Thoracic aorta (tissue), 2 donors: ENCODE results near the gene CCNT2. TPM values are rescaled to one million over a fixed set of nuclear protein-coding genes. Genes with fewer than 3 reads are reported as not detected.

ENCODE experiments used
- ATAC-seq: fragments of 150-250 bp; one replicate; pipeline ENCODE4 v1.8.0; 2017; ENCODE audit warnings: low read depth; ENCODE audit not compliant: insufficient number of reproducible peaks, low FRiP score
- DNase-seq: peaks from one replicate; pipeline ENCODE4 v3.0.0-alpha.2; 2020; ENCODE audit warnings: low spot score
- H3K27ac ChIP-seq, 2 donors: fragments of 200-600 bp; sonication (generic); 1 replicate in 1 of 2; 2 replicates in 1 of 2; pipeline ENCODE4 v1.5.1; 2016; ENCODE audit warnings: mild to moderate bottlenecking in 2 of 2, moderate library complexity in 2 of 2
- H3K27me3 ChIP-seq: fragments of 200-600 bp; sonication (generic); replicated peaks from 2 replicates; pipeline ENCODE4 v1.6.0; 2016; ENCODE audit warnings: mild to moderate bottlenecking; ENCODE audit not compliant: insufficient read depth
- H3K36me3 ChIP-seq: fragments of 200-600 bp; sonication (generic); one replicate; pipeline ENCODE4 v1.5.1; 2016
- H3K4me1 ChIP-seq, 2 donors: fragments of 200-600 bp; sonication (generic); 1 replicate in 1 of 2; 2 replicates in 1 of 2; pipeline versions ENCODE4 v1.5.1 to v1.6.0; 2016; ENCODE audit warnings: low read depth in 2 of 2, mild to moderate bottlenecking in 1 of 2; ENCODE audit not compliant: control insufficient read depth in 1 of 2
- H3K4me3 ChIP-seq: fragments of 200-600 bp; sonication (generic); 2 replicates; pipeline ENCODE4 v1.5.1; 2016; ENCODE audit warnings: mild to moderate bottlenecking
- H3K9me3 ChIP-seq: fragments of 200-600 bp; sonication (generic); 2 replicates; pipeline ENCODE4 v1.5.1; 2016
- CTCF ChIP-seq: fragments of 200-600 bp; sonication (generic); IDR thresholded peaks from one replicate; pipeline ENCODE4 v1.5.1; 2019; ENCODE audit warnings: antibody characterized with exemption
- total RNA-seq, 2 donors: library from RNA; depleted of rRNA; stranded (reverse); fragments of >200 nt; gene quantifications; one replicate each; pipeline versions ENCODE4 v1.1.0 to v1.2.3, GENCODE V29; 2016

CCNT2 gene
- total RNA-seq: 10 to 100 TPM; 49.6 to 52.4 TPM

GRCh38 chr2:134918526-134919340, at the start of gene CCNT2:
Gene CCNT2, plus strand, starts transcription at chr2:134918822. Its CDS starts 33 bp downstream, at chr2:134918855.
- no peak for TF ChIP-seq CTCF
- Histone ChIP-seq H3K27me3 (no peaks in the 10 kb centered on the region), H3K9me3 (no peaks in the 10 kb centered on the region), H3K27ac (peak within 1 kb of the TSS; percentile 92 to 96), H3K36me3 (no peaks in the 10 kb centered on the region), H3K4me1 (peaks cover 39 to 48% of the 10 kb centered on the region in 2 donors), H3K4me3 (peak within 1 kb of the TSS; percentile 80)
- DNase-seq (peak; percentile 96), ATAC-seq (peak; percentile 97)

- DNase-seq (no peak), ATAC-seq (no peak)
- H3K36me3 ChIP-seq: no peaks in the 10 kb centered on the region
These were observed 48.5 kb upstream of the CCNT2 start for GRCh38 chr2:134869946-134870736.

GRCh38 chr2:134873152-134873551, 45.5 kb upstream of the CCNT2 start:
- DNase-seq: no peak

More at GRCh38 chr2:134869946-134870736, 48.5 kb upstream of the CCNT2 start:
- TF ChIP-seq CTCF: no peak
- no peaks in the 10 kb centered on the region for H3K4me1 ChIP-seq
- no peak overlapping the region for H3K4me3 ChIP-seq
- H3K27me3 ChIP-seq: no peaks in the 10 kb centered on the region
- no peak overlapping the region for H3K27ac ChIP-seq
- H3K9me3 ChIP-seq: no peaks in the 10 kb centered on the region

GRCh38 chr2:134875309-134875708, 43.3 kb upstream of the CCNT2 start:
- ATAC-seq (no peak), DNase-seq (no peak)
- no peaks in the 10 kb centered on the region for H3K27me3 ChIP-seq
- TF ChIP-seq CTCF: no peak
- H3K9me3 ChIP-seq: no peaks in the 10 kb centered on the region
- no peak overlapping the region for H3K4me3 ChIP-seq
- H3K36me3 ChIP-seq: no peaks in the 10 kb centered on the region
- no peaks in the 10 kb centered on the region for H3K4me1 ChIP-seq
- H3K27ac ChIP-seq: no peak overlapping the region

More at GRCh38 chr2:134873152-134873551, 45.5 kb upstream of the CCNT2 start:
- no peak for ATAC-seq
- H3K9me3 ChIP-seq: no peaks in the 10 kb centered on the region
- H3K27ac ChIP-seq: no peak overlapping the region
- no peak for TF ChIP-seq CTCF
- no peaks in the 10 kb centered on the region for H3K27me3 ChIP-seq
- no peaks in the 10 kb centered on the region for H3K36me3 ChIP-seq
- H3K4me1 ChIP-seq: no peaks in the 10 kb centered on the region
- H3K4me3 ChIP-seq: no peak overlapping the region

GRCh38 chr2:134882773-134883172, 35.8 kb upstream of the CCNT2 start:
- ATAC-seq: no peak
- DNase-seq: no peak
- Histone ChIP-seq H3K27ac (no peak overlapping the region), H3K27me3 (no peaks in the 10 kb centered on the region), H3K4me3 (no peak overlapping the region), H3K4me1 (no peaks in the 10 kb centered on the region), H3K36me3 (no peaks in the 10 kb centered on the region), H3K9me3 (no peaks in the 10 kb centered on the region)
- TF ChIP-seq CTCF: no peak
